CD4-positive, alpha-beta T cell treated with Interleukin-6 for 4 hours (primary cell): ENCODE data around the gene POLE4.

ENCODE experiments used
- DNase-seq: peaks from one replicate; pipeline ENCODE4 v3.0.0-alpha.2; 2020; ENCODE audit warnings: mixed read lengths

The POLE4 gene

DNA sequence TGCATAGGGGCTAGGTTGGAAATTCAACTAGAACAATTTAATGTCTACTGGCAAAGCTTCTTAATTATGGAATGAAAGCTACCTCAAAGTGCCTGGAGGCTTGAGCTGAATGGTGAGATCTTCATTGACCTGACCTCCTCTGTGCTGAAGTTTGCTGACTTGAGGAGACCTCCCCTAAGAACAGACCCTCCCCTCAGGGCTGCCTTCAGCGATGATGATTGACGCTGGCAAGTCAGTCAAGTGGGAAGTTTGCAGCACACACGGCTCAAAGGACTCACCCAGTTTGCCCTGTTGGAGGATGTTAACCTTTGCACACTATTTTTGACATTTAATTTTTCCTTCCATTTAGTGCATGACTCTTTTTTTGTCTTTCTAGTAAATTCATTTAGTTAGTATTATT, 17.2 kb upstream of the POLE4 start:
- DNase-seq: no peak

DNA sequence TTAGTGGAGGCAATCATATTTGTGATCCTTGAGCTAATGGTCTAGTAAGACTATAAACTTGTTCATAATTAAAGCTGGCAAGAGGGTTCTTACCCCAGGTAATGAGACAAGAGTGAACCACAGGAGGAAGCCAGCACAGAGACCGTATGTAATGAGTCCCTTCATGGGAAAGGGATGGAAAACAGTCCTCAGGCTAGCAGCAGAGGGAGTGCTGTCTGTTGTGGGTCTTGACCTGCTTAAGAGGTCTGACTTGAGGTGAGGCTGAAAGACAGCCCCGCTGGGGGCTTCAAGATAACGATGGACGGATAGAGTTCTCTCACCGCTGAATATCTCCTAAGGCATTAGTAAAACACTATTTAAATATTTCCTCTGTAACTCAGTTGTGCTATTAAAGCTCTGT, 16.2 kb upstream of the POLE4 start:
- no peak for DNase-seq

DNA sequence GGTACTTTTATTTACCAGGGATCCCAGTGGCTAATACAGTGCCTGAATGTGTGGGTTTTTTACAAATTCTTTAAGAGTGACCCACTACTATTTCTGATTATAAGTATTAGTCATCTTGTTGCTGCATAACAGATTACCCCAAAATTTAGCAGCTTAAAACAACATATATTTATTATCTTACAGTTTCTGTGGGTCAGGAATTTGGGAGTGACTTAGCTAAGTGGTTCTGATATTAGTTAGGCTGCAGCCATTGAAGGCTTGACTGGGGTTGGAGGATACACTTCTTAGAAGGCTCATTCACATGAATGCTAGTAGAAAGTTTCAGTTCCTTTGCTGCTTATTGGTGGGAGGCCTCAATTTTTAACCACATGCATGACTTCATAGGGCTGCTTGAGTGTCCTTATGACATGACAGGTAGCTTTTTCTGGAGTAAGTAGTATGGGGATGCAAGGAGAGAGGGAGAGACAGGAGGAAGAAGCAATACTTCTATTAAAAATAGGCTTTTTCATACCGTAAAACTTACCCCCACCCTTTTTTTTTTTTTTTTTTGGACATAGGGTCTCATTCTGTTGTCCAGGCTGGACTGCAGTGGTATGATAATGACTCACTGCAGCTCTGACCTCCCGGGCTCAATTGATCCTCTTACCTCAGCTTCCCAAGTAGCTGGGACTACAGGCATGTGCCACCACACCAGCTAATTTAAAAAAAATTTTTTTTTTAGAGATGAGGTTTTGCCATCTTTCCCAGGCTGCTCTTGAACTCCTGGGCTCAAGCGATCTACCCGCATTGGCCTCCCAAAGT, 13.3 kb upstream of the POLE4 start:
- no peak for DNase-seq

DNA sequence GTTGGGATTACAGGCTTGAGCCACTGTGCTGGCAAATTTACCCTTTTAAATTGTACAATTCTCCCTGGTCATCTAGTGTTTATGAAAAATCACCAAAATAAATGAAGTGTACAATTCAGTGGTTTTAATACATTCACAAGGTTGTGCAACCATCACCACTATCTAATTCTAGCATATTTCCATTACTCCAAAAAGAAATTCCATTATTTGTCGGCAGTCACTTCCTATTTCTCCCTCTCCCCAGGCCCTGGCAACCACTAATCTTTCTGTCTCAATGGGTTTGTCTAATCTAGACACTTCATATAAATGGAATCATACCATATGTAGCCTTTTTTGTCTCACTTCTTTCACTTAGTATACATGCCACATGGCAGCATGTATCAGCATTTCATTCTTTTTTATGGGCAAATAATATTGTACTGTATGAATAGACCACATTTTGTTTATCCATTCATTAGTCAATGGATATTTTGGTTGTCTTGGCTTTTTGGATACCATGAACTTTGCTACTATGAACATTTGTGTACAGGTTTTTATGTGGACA, 12.6 kb upstream of the POLE4 start:
- no peak for DNase-seq

- no peak for DNase-seq
Observed at GRCh38 chr2:74947703-74948102, 10.7 kb upstream of the POLE4 start.

DNA sequence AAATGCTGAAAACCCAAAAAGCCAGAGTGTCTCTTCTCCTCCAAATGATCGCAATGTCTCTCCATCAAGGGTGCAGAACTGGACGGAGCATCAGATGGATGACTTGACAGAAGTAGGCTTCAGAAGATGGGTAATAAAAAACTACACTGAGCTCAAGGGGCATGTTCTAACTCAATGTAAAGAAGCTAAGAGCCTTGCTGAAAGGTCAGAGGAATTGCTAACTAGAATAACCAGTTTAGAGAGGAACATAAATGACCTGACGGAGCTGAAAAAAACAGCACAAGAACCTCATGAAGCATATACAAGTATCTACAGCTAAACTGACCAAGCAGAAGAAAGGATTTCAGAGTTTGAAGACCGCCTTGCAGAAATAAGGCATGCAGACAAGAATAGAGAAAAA, 9.7 kb upstream of the POLE4 start:
- no peak for DNase-seq

DNA sequence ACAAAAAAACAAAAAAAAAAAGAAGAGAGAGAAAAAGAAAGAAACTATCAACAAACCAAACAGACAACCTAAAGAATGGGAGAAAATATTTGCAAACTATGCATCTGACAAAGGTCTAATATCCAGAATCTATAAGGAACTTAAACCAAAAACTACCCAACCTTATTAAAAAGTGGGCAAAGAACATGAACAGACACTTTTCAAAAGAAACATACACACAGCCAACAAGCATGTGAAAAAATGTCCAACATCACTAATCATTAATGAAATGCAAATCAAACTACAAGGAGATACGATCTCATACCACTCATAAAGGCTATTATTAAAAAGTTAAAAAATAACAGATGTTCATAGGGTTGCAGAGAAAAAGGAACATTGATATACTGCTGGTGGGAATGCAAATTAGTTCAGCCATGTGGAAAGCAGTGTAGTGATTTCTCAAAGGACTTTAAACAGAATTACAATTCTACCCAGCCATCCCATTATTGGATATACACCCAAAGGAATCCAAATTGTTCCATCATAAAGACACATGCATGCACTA, 7.2 kb upstream of the POLE4 start:
- DNase-seq: no peak

GRCh38 chr2:74952575-74952974, 5.9 kb upstream of the POLE4 start:
- no peak for DNase-seq

DNA sequence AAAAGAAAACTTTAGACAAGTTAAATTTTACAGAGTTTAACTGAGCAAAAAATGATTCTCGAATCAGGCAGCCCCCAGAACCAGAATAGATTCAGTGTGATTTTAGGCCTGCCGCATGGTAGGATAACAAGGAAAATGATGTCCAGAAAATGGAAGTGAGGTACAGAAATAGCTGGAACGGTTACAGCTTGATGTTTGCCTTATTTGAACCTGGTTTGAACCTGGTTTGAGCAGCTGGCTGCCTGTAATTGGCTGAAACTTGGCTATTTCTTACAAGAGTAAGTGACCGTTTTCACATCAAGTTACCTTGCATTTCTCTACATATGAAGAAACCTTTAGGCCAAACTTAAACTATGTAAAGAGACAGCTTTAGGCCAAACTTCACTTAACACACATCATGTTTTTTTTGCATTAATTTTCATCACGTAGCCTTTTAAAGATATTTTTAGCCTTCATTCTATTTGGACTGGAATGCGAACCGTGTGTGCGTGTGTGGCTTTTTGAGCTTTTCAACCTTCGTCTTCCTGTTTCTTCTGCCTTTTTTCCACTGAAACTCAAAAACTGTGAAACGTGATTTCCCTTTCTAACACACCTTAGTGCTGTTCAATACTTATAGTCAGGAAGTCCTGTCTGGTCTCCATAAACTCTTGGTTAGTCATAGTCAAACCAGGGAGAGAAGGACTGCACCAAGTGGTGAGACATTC, 4.5 kb upstream of the POLE4 start:
- no peak for DNase-seq

DNA sequence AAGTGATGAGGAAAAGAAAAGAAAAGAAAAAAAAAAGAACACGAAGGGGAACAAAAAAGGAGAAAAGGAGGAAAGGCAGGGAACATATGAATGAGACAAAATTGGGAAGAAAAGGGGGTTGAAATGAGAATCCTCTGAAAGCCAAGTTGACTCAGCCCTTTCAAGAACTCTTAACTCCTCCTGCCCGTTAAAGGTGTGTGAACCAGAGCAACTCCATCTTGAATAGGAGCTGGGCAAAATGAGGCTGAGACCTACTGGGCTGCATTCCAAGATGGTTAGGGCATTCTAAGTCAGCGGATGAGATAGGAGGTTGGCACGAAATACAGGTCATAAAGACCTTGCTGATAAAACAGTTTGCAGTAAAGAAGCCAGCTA, 4.0 kb upstream of the POLE4 start:
- DNase-seq: no peak

- no peak for DNase-seq
Observed at GRCh38 chr2:74957886-74958273, 563 bp upstream of the POLE4 start.

GRCh38 chr2:74959106-74959751, 786 bp downstream of the POLE4 start:
- DNase-seq: peak; percentile 11

DNA sequence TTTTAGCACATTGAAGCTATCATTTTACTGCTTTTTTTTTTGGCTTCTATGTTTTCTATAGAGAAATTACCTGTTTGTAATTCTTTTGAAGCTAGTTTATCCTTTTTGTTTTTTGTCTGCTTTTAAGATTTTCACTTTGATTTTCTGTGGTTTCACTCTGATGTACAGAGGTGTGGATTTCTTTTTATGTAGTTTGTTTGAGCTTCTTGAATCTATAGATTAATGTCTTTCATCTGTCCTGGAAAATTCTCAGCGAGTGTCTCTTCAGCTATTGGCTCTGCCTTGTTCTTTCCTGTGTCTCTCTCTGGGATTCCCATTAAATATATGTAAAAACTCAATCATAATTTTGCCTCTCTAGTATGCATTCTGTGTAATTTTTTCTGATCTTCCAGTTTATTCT, 8.4 kb downstream of the POLE4 start:
- no peak for DNase-seq

GRCh38 chr2:74975016-74975415, 16.6 kb downstream of the POLE4 start:
- no peak for DNase-seq

GRCh38 chr2:74979844-74980243, 21.4 kb downstream of the POLE4 start:
- DNase-seq: no peak

- DNase-seq: no peak
Observed at GRCh38 chr2:74982577-74982976, 24.1 kb downstream of the POLE4 start.

DNA sequence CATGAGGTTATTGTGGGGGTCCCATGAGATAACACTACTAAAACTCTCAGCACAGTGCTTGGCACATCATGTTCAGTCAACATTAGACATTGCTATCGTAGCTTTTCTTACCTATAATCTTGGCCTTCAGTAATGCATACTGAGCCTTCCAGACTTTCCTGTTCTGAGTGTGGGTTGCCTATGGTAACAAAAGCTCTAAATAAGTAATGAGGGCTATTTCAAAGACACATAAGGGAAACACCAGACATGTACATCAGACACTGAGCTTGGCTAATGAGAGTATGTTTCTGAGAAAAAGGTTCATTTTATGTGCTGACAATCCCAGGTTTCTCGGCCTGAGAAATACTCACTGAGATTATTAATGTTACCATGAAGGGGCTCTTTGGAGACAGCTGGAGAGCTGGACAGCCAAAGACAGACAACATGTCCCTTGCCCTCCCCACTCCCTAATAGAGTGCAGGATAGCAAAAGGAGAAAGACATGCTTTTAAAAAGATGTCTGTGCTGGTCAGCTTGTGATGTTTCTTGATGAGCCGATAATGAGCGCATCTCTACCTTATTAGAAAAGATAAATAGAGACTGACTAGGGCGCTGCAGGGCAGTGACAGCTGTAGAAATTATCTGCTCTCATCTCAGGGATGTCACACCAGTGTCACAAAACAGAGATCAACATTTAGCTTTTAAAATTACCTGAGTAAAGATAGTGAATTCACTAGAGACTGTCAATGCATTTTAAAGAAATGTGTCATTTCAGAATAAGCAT, 25.4 kb downstream of the POLE4 start:
- DNase-seq: no peak

- DNase-seq: no peak
Observed at GRCh38 chr2:74984947-74985637, 26.6 kb downstream of the POLE4 start.

DNA sequence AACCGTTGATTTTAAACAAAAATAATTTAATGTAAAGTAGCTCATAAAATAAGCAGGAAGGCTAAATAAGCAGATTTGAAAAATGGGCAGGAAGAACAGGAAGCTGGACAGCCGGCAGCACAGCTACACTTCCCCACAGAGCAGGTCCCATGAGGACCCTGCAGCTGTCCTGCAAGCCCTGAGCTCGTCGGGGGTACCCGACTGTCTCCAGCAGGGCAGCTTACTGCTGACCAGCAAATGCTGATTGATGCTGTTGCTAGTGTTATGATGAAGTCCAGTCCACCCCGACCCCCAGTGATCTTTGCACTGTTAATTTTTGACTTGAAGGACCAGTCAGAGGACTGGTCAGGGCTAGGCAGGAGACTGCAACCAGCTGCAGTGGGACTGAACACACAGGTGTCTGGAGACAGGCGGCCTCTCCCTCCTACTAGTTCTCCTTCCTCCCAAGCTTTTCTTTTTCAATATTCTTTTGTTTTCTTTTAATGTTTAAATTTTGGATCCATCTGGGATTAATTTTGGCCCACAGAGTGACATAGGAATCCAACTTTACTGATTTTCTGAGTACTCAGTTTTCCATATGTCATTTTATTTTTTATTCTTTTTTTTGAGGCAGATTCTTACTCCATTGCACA, 27.7 kb downstream of the POLE4 start:
- DNase-seq: no peak

GRCh38 chr2:74991977-74992376, 33.5 kb downstream of the POLE4 start:
- no peak for DNase-seq

DNA sequence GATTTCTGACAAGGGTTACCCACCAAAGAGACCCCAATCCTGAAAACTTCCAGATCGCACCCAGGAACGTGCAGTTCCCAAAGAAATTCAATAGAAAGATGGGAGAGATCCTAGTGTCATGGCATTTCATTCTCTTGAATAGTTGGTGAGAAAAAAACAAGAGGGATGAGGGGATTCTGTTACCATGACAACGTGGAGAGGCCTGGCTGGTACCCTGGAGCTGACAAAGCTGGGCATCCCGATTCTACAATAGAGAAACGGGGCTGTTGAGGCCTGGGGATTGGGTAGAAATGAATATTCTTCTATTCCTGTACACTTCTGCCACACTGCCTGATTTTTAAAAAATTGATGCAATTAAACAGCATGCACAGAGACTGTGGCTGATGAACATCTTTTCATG, 41.0 kb downstream of the POLE4 start:
- DNase-seq: no peak

DNA sequence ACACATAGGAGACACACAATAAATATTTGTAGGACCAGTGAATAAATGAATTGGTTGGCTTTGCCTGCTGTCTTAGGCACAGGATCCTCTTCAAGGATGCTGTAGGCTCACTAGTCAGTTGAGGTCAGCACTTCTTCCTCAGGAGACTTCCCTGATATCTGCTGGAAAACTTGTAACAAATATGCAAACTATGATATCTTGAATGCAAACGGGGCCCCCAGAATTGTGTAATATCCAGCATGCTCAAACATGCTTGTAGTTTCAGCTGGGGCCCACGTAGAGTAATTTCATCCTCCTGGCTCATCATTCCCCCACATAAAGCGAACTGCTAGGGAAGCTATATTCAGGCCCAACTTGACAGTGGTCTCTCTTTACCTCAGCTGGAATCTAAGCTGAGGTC, 43.6 kb downstream of the POLE4 start:
- no peak for DNase-seq
